Upper lobe of left lung (tissue), 6 donors: ENCODE measurements around the gene FAM168B. TPM values are rescaled to one million over a fixed set of nuclear protein-coding genes. Genes with fewer than 3 reads are reported as not detected.

Experiments
- ATAC-seq, 2 donors: fragments of 200-7000 bp; cut with Tn5 transposase; one replicate each; pipeline ENCODE4 v1.9.1; 2022; ENCODE audit warnings: mild to moderate bottlenecking in 2 of 2, moderate library complexity in 2 of 2; ENCODE audit not compliant: low FRiP score in 2 of 2
- DNase-seq, 2 donors: peaks; one replicate each; pipeline ENCODE4 v3.0.0-alpha.2; 2019 to 2020
- H3K27ac ChIP-seq, 4 donors: fragments of 200-600 bp; sonication (generic); one replicate each; pipeline ENCODE4 v1.5.1; 2016 to 2019
- H3K27me3 ChIP-seq, 4 donors: fragments of 200-600 bp; sonication (generic); one replicate each; pipeline ENCODE4 v1.5.1; 2017 to 2019
- H3K36me3 ChIP-seq, 4 donors: fragments of 200-600 bp; sonication (generic); one replicate each; pipeline ENCODE4 v1.5.1; 2016 to 2019
- H3K4me1 ChIP-seq, 4 donors: fragments of 200-600 bp; sonication (generic); one replicate each; pipeline ENCODE4 v1.5.1; 2018 to 2019
- H3K4me3 ChIP-seq, 4 donors: fragments of 200-600 bp; sonication (generic); one replicate each; pipeline ENCODE4 v1.5.1; 2017 to 2019; ENCODE audit warnings: mild to moderate bottlenecking in 2 of 4, moderate library complexity in 1 of 4
- H3K9me3 ChIP-seq, 4 donors: fragments of 200-600 bp; sonication (generic); one replicate each; pipeline ENCODE4 v1.5.1; 2018 to 2019
- CTCF ChIP-seq, 6 experiments: fragments of 450-650 bp in 4 of 6; fragments of 200-600 bp in 2 of 6; sonication (generic) in 2 of 6; IDR thresholded peaks; one replicate each; pipeline ENCODE4 v1.5.1; 2016 to 2019; ENCODE audit warnings: antibody characterized with exemption in 6 of 6
- EP300 ChIP-seq, 4 donors: sonication (generic); formaldehyde crosslinking; IDR thresholded peaks; one replicate each; pipeline ENCODE4 v1.5.1; 2017; ENCODE audit warnings: antibody characterized with exemption in 4 of 4, control low read depth in 2 of 4
- POLR2A ChIP-seq, 4 donors: fragments of 450-650 bp; IDR thresholded peaks; one replicate each; pipeline ENCODE4 v1.5.1; 2016 to 2017; ENCODE audit warnings: antibody characterized with exemption in 4 of 4, mild to moderate bottlenecking in 2 of 4
- POLR2AphosphoS5 ChIP-seq, 2 donors: sonication (generic); formaldehyde crosslinking; IDR thresholded peaks; one replicate each; pipeline ENCODE4 v1.5.1; 2017; ENCODE audit warnings: antibody characterized with exemption in 2 of 2
- WGBS, 2 donors: methylation state at CpG; one replicate each; pipeline ENCODE4 v1.1.5; 2017 to 2018; 5-methylcytosine and 5-hydroxymethylcytosine counted together
- total RNA-seq, 6 donors: library from RNA; depleted of rRNA in 4 of 6; stranded (reverse); fragments of >200 nt in 4 of 6; gene quantifications; one replicate each; pipeline versions ENCODE4 v1.1.0 to v1.2.1, GENCODE V29; 2016 to 2021
- donor health status: DM: no; HTN: no; CAD: no; lungs with moderate emphysema.
- donor health status: DM: no; HTN: yes; CAD: no; lungs with severe emphysema.

FAM168B gene
- total RNA-seq, 6 donors from 2014 or later: 22.0 to 86.9 (median 72.8) TPM

GRCh38 chr2:131030478-131030971, 62.7 kb downstream of the FAM168B start:
- DNase-seq (no peak), ATAC-seq (no peak)
- no peaks in the 10 kb centered on the region for H3K36me3 ChIP-seq
- H3K27me3 ChIP-seq: peaks cover 0 to 7% (median 3%) of the 10 kb centered on the region in 4 donors
- 61 to 74% methylated on average over 7 to 13 of the region's 13 CpGs for WGBS, 2 donors
- H3K4me3 ChIP-seq: no peak overlapping the region
- TF ChIP-seq POLR2AphosphoS5 (IDR thresholded peaks at IDR 0.05): no peak
- peak overlapping the region in 1 of 4 donors; percentile 30 for H3K27ac ChIP-seq
- H3K9me3 ChIP-seq: peaks cover 0 to 8% (median 5%) of the 10 kb centered on the region in 4 donors
- H3K4me1 ChIP-seq: peaks cover 0 to 15% (median 2%) of the 10 kb centered on the region in 4 donors

- H3K36me3 ChIP-seq: no peaks in the 10 kb centered on the region
- H3K9me3 ChIP-seq: peaks cover 0 to 8% (median 5%) of the 10 kb centered on the region in 4 donors
- ATAC-seq (no peak), DNase-seq (no peak)
- no peak overlapping the region for H3K4me3 ChIP-seq
- H3K27me3 ChIP-seq: peaks cover 0 to 3% (median 0%) of the 10 kb centered on the region in 4 donors
- H3K4me1 ChIP-seq: peaks cover 0 to 7% (median 0%) of the 10 kb centered on the region in 4 donors
- TF ChIP-seq EP300 (IDR thresholded peaks at IDR 0.05) (no peak), POLR2AphosphoS5 (IDR thresholded peaks at IDR 0.05) (no peak), POLR2A (IDR thresholded peaks at IDR 0.05) (no peak), CTCF (IDR thresholded peaks at IDR 0.05) (no peak)
- WGBS, 2 donors: 81 to 84% methylated on average over 5 to 6 of the region's 8 CpGs
- no peak overlapping the region for H3K27ac ChIP-seq
Measured at GRCh38 chr2:131029812-131030211, 63.4 kb downstream of the FAM168B start.

GRCh38 chr2:131027566-131028528, 65.4 kb downstream of the FAM168B start:
- no peak overlapping the region for H3K4me3 ChIP-seq
- peaks cover 0 to 8% (median 5%) of the 10 kb centered on the region in 4 donors for H3K9me3 ChIP-seq
- H3K4me1 ChIP-seq: no peaks in the 10 kb centered on the region
- TF ChIP-seq POLR2AphosphoS5 (IDR thresholded peaks at IDR 0.05) (no peak), CTCF (IDR thresholded peaks at IDR 0.05) (no peak), POLR2A (IDR thresholded peaks at IDR 0.05) (no peak), EP300 (IDR thresholded peaks at IDR 0.05) (no peak)
- no peaks in the 10 kb centered on the region for H3K36me3 ChIP-seq
- H3K27ac ChIP-seq: no peak overlapping the region
- no peak for DNase-seq
- no peak for ATAC-seq
- H3K27me3 ChIP-seq: no peaks in the 10 kb centered on the region
- 80 to 82% methylated on average over 1 to 12 of the region's 12 CpGs for WGBS, 2 donors

- Histone ChIP-seq H3K36me3 (no peaks in the 10 kb centered on the region), H3K4me1 (no peaks in the 10 kb centered on the region), H3K27me3 (no peaks in the 10 kb centered on the region), H3K27ac (no peak overlapping the region), H3K9me3 (peaks cover 0 to 8% (median 5%) of the 10 kb centered on the region in 4 donors), H3K4me3 (no peak overlapping the region)
- TF ChIP-seq EP300 (IDR thresholded peaks at IDR 0.05) (no peak), CTCF (IDR thresholded peaks at IDR 0.05) (no peak), POLR2A (IDR thresholded peaks at IDR 0.05) (no peak), POLR2AphosphoS5 (IDR thresholded peaks at IDR 0.05) (no peak)
- DNase-seq: no peak
- ATAC-seq: no peak
- 57 to 68% methylated on average over 5 of the region's 5 CpGs for WGBS, 2 donors
Measured at GRCh38 chr2:131026919-131027318, 66.3 kb downstream of the FAM168B start.

- H3K4me1 ChIP-seq: no peaks in the 10 kb centered on the region
- DNase-seq (no peak), ATAC-seq (no peak)
- no peaks in the 10 kb centered on the region for H3K27me3 ChIP-seq
- H3K27ac ChIP-seq: no peak overlapping the region
- TF ChIP-seq CTCF (IDR thresholded peaks at IDR 0.05) (no peak), POLR2A (IDR thresholded peaks at IDR 0.05) (no peak)
- peaks cover 0 to 8% (median 5%) of the 10 kb centered on the region in 4 donors for H3K9me3 ChIP-seq
- 92 to 100% methylated on average over 1 of the region's 1 CpG for WGBS, 2 donors
- H3K36me3 ChIP-seq: no peaks in the 10 kb centered on the region
- no peak overlapping the region for H3K4me3 ChIP-seq
Measured at GRCh38 chr2:131023758-131024157, 69.5 kb downstream of the FAM168B start.
